ENCODE measurements around the gene SLC8A1. TPM values are rescaled to one million over a fixed set of nuclear protein-coding genes. Genes with fewer than 3 reads are reported as not detected.

Gene SLC8A1
- total RNA-seq, 1 experiment from 2014 or later = 1.7 TPM

DNA sequence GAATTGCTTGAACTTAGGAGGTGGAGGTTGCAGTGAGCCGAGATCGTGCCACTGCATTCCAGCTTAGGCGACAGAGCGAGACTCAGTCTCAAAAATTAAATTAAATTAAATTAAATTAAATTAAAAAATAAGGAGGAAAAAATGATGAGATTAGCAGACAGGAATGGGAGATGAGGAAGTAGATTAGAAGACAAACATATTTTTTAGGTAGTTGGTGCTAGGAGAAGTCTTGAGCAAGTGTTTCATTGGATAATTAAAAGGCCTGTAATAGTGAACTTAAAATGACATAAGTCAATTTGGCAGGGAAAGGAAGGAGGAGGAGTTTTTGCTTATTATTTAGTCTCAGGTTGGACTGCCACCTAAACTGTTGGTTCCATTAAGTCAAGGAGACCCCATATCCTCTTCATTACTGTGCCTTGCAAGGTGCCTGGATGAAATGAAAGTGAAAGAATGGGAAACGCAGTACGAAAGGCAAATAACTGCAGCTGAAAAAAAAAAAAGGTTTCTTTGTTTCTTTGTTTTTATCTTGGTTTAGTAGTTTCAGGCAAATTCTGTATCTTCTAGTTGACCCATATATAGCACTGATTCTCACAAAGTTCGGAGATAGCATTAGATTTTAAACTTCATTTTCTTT lies 162.0 kb downstream of the SLC8A1 start:
- H2AK5ac ChIP-seq (ENCODE audit: insufficient read length, low read length) = no peak overlapping the region
- no peak overlapping the region for H3K23ac ChIP-seq (ENCODE audit: insufficient read length, low read depth, low read length)
- H3K4me3 Mint-ChIP-seq = no peak overlapping the region
- H3T11ph ChIP-seq (ENCODE audit: low read length) = no peak overlapping the region
- no peaks in the 10 kb centered on the region for H3K9me3 ChIP-seq (ENCODE audit: control insufficient read depth, low read depth, low read length)
- H3K27ac Mint-ChIP-seq = no peak overlapping the region
- H3K4me1 Mint-ChIP-seq = peaks cover 0 to 3% of the 10 kb centered on the region in 2 experiments; a peak in 1 of 4 replicates
- no peak overlapping the region for H2BK120ac ChIP-seq (ENCODE audit: low read depth, low read length, poor library complexity, severe bottlenecking)
- no peak for TF ChIP-seq CTCF (conservative IDR thresholded peaks at IDR 0.05)
- H3K27me3 ChIP-seq (ENCODE audit: insufficient read depth, low read length) = no peaks in the 10 kb centered on the region
- H3K4ac ChIP-seq (ENCODE audit: low read depth, low read length) = no peak overlapping the region
- no peaks in the 10 kb centered on the region for H4K20me1 ChIP-seq (ENCODE audit: control insufficient read depth, insufficient read depth, insufficient read length)
- H4K5ac ChIP-seq (ENCODE audit: insufficient read length, low read depth, low read length) = no peak overlapping the region
- H2AFZ ChIP-seq (ENCODE audit: low read length) = no peak overlapping the region
- H3K14ac ChIP-seq (ENCODE audit: insufficient read depth, low read length) = no peak overlapping the region
- no peak overlapping the region for H2BK20ac ChIP-seq (ENCODE audit: low read depth, low read length, poor library complexity, severe bottlenecking)
- H2BK15ac ChIP-seq (ENCODE audit: low read depth, low read length) = no peak overlapping the region
- H3K27ac ChIP-seq (ENCODE audit: insufficient read length, low read depth, low read length) = no peak overlapping the region
- no peak for DNase-seq
- no peak overlapping the region for H3K9ac ChIP-seq (ENCODE audit: extremely low read depth, insufficient read length, low read length)
- H2BK5ac ChIP-seq (ENCODE audit: insufficient read length, low read length) = no peak overlapping the region
- no peaks in the 10 kb centered on the region for H3K79me2 ChIP-seq (ENCODE audit: insufficient read depth, low read length)
- H4K8ac ChIP-seq (replicated peaks; ENCODE audit: insufficient read length, low read depth, low read length) = no peak overlapping the region
- H3K27me3 Mint-ChIP-seq (ENCODE audit: low read depth) = no peaks in the 10 kb centered on the region
- no peak overlapping the region for H3K56ac ChIP-seq (ENCODE audit: insufficient read length, low read depth, low read length)
- WGBS (ENCODE audit: extremely low coverage, insufficient read length, low lambda C conversion rate) = no CpG with 5 or more reads among the region's 7 CpGs
- H3K36me3 Mint-ChIP-seq (ENCODE audit: insufficient read depth in 1 of 3, low read depth in 3 of 3) = no peaks in the 10 kb centered on the region
- no peak overlapping the region for H3K18ac ChIP-seq (ENCODE audit: insufficient read length, low read depth, low read length)
- H3K79me1 ChIP-seq (ENCODE audit: insufficient read depth, low read depth, low read length, poor library complexity, severe bottlenecking) = no peaks in the 10 kb centered on the region
- H3K23me2 ChIP-seq (ENCODE audit: insufficient read length, low read depth, low read length, poor library complexity, severe bottlenecking) = no peaks in the 10 kb centered on the region
- H3K4me1 ChIP-seq (ENCODE audit: insufficient read depth, low read length) = no peaks in the 10 kb centered on the region
- H3K9me3 Mint-ChIP-seq = no peaks in the 10 kb centered on the region
- no peak overlapping the region for H4K91ac ChIP-seq (ENCODE audit: insufficient read length, low read depth, low read length)
- no peak overlapping the region for H3K4me2 ChIP-seq (ENCODE audit: insufficient read depth, insufficient read length, low read length)
- no peak overlapping the region for H2BK12ac ChIP-seq (ENCODE audit: insufficient read length, low read depth, low read length)

Measured in H9 (cell line).